Liver (tissue), 9 donors: ENCODE measurements around the gene DNAJC8. TPM values are rescaled to one million over a fixed set of nuclear protein-coding genes. Genes with fewer than 3 reads are reported as not detected.

Experiments
- DNase-seq: peaks from one replicate; pipeline ENCODE4 v3.0.0-alpha.2; 2017; ENCODE audit warnings: low spot score
- H3K27ac ChIP-seq, 2 donors: one replicate each; pipeline ENCODE4 v1.7.0; 2013; ENCODE audit warnings: inconsistent platforms in 2 of 2, low read length in 2 of 2, control low read depth in 1 of 2, low read depth in 1 of 2, mild to moderate bottlenecking in 1 of 2
- H3K27me3 ChIP-seq, 4 donors: one replicate each; pipeline versions ENCODE4 v1.6.1 to v1.7.0; 2013; ENCODE audit warnings: low read length in 3 of 4, inconsistent platforms in 1 of 4, mild to moderate bottlenecking in 1 of 4, moderate library complexity in 1 of 4; ENCODE audit not compliant: control insufficient read depth in 4 of 4, insufficient read depth in 4 of 4
- H3K36me3 ChIP-seq, 4 donors: one replicate each; pipeline versions ENCODE4 v1.6.1 to v1.7.0; 2013; ENCODE audit warnings: low read length in 3 of 4, mild to moderate bottlenecking in 3 of 4, low read depth in 1 of 4, moderate library complexity in 1 of 4; ENCODE audit not compliant: control insufficient read depth in 4 of 4, insufficient read depth in 3 of 4
- H3K4me1 ChIP-seq, 4 donors: one replicate each; pipeline versions ENCODE4 v1.6.1 to v1.7.0; 2013; ENCODE audit warnings: low read length in 3 of 4, mild to moderate bottlenecking in 3 of 4, moderate library complexity in 1 of 4; ENCODE audit not compliant: control insufficient read depth in 4 of 4, insufficient read depth in 4 of 4
- H3K4me3 ChIP-seq, 3 donors: one replicate each; pipeline versions ENCODE4 v1.6.1 to v1.7.0; 2013; ENCODE audit warnings: low read length in 3 of 3, control low read depth in 1 of 3, low read depth in 1 of 3, mild to moderate bottlenecking in 1 of 3
- H3K9ac ChIP-seq, 2 donors: one replicate each; pipeline ENCODE4 v1.7.0; 2013; ENCODE audit warnings: low read length in 2 of 2, mild to moderate bottlenecking in 2 of 2, moderate library complexity in 2 of 2, control low read depth in 1 of 2, low read depth in 1 of 2
- H3K9me3 ChIP-seq, 4 donors: one replicate each; pipeline versions ENCODE4 v1.6.1 to v1.7.0; 2013; ENCODE audit warnings: low read length in 3 of 4; ENCODE audit not compliant: control insufficient read depth in 4 of 4
- CTCF ChIP-seq: fragments of 150-350 bp; IDR thresholded peaks from 2 replicates; pipeline ENCODE4 v1.5.1; 2017; ENCODE audit warnings: improper control_type of control experiment, low read depth, low read length; ENCODE audit not compliant: missing input control
- EGR1 ChIP-seq, 2 donors: IDR thresholded peaks; 2 replicates each; pipeline ENCODE4 v1.6.1; 2016 to 2018; ENCODE audit warnings: antibody characterized with exemption in 2 of 2, low read depth in 2 of 2
- FOXA1 ChIP-seq: IDR thresholded peaks from 2 replicates; pipeline ENCODE4 v1.6.1; 2016; ENCODE audit warnings: antibody characterized with exemption
- FOXA2 ChIP-seq: IDR thresholded peaks from 2 replicates; pipeline ENCODE4 v1.6.1; 2016; ENCODE audit warnings: antibody characterized with exemption
- GABPA ChIP-seq, 2 donors: IDR thresholded peaks in 1 of 2; conservative IDR thresholded peaks in 1 of 2; 2 replicates each; pipeline ENCODE4 v1.6.1; 2016; ENCODE audit warnings: antibody characterized with exemption in 2 of 2, mild to moderate bottlenecking in 1 of 2, moderate library complexity in 1 of 2
- HNF4A ChIP-seq, 2 donors: conservative IDR thresholded peaks; 2 replicates each; pipeline ENCODE4 v1.6.1; 2016; ENCODE audit warnings: antibody characterized with exemption in 2 of 2, mild to moderate bottlenecking in 2 of 2
- HNF4G ChIP-seq: IDR thresholded peaks from 2 replicates; pipeline ENCODE4 v1.6.1; 2016; ENCODE audit warnings: antibody characterized with exemption
- JUND ChIP-seq, 2 donors: IDR thresholded peaks; 2 replicates each; pipeline ENCODE4 v1.6.1; 2016; ENCODE audit warnings: antibody characterized with exemption in 2 of 2
- MAX ChIP-seq: IDR thresholded peaks from 2 replicates; pipeline ENCODE4 v1.6.1; 2016; ENCODE audit warnings: antibody characterized with exemption
- NR2F2 ChIP-seq: IDR thresholded peaks from 2 replicates; pipeline ENCODE4 v1.6.1; 2016; ENCODE audit warnings: antibody characterized with exemption
- RAD21 ChIP-seq, 2 donors: IDR thresholded peaks; 2 replicates each; pipeline ENCODE4 v1.6.1; 2016; ENCODE audit warnings: antibody characterized with exemption in 2 of 2, mild to moderate bottlenecking in 2 of 2
- REST ChIP-seq: IDR thresholded peaks from 2 replicates; pipeline ENCODE4 v1.6.1; 2016; ENCODE audit warnings: antibody characterized with exemption, mild to moderate bottlenecking
- RXRA ChIP-seq, 2 donors: IDR thresholded peaks; 2 replicates each; pipeline ENCODE4 v1.6.1; 2017 to 2018; ENCODE audit warnings: antibody characterized with exemption in 2 of 2, mild to moderate bottlenecking in 1 of 2
- SP1 ChIP-seq: IDR thresholded peaks from 2 replicates; pipeline ENCODE4 v1.6.1; 2018; ENCODE audit warnings: antibody characterized with exemption, mild to moderate bottlenecking
- TAF1 ChIP-seq: conservative IDR thresholded peaks from 2 replicates; pipeline ENCODE4 v1.6.1; 2016; ENCODE audit warnings: antibody characterized with exemption, mild to moderate bottlenecking
- YY1 ChIP-seq: IDR thresholded peaks from 2 replicates; pipeline ENCODE4 v1.6.1; 2016; ENCODE audit warnings: antibody characterized with exemption, mild to moderate bottlenecking
- ZBTB33 ChIP-seq: IDR thresholded peaks from 2 replicates; pipeline ENCODE4 v1.6.1; 2016; ENCODE audit warnings: antibody characterized with exemption
- WGBS: extraction: QIAGEN DNeasy Blood & Tissue Kit; methylation state at CpG from one replicate; pipeline ENCODE4 v1.1.7; 2013; 5-methylcytosine and 5-hydroxymethylcytosine counted together
- polyA plus RNA-seq, 2 donors: library from polyadenylated mRNA; stranded (reverse) in 1 of 2; unstranded in 1 of 2; fragments of 200-250 nt in 1 of 2; fragments of >200 nt in 1 of 2; fragmentation: Nextera tagmentation in 1 of 2; extraction: Ambion mirVana in 1 of 2; gene quantifications; one replicate each; pipeline versions ENCODE4 v1.2.1 to v1.2.3, GENCODE V29; 2013 to 2015
- total RNA-seq, 2 donors: library from RNA; depleted of rRNA; stranded (reverse); fragments of >200 nt; gene quantifications; one replicate each; pipeline ENCODE4 v1.2.3, GENCODE V29; 2014
- donor health status: healthy.
- donor health status: healthy.
- donor health status: healthy.
- donor health status: healthy.
- donor health status: healthy.

Gene DNAJC8
- total and polyA plus RNA-seq, 4 donors, result 14.9 to 38.6 (median 25.2) TPM

- Histone ChIP-seq H3K36me3 (peaks cover 6 to 33% (median 22%) of the 10 kb centered on the region in 4 donors), H3K4me3 (no peak overlapping the region), H3K4me1 (peaks cover 19 to 46% (median 40%) of the 10 kb centered on the region in 4 donors), H3K9ac (no peak overlapping the region), H3K27me3 (no peaks in the 10 kb centered on the region), H3K9me3 (no peaks in the 10 kb centered on the region), H3K27ac (peak overlapping the region in 1 of 2 donors; percentile 79)
- DNase-seq, result no peak
- no peak for TF ChIP-seq GABPA (IDR thresholded peaks at IDR 0.05 in 1 of 2, conservative IDR thresholded peaks at IDR 0.05 in 1 of 2)
- TF ChIP-seq FOXA1, result no peak
- no peak for TF ChIP-seq HNF4A (conservative IDR thresholded peaks at IDR 0.05)
- TF ChIP-seq ZBTB33, result no peak
- 97% methylated on average over 7 of the region's 7 CpGs for WGBS
Observed at GRCh38 chr1:28279721-28280120, 46.9 kb upstream of the DNAJC8 start.

GRCh38 chr1:28278763-28279162, 45.9 kb upstream of the DNAJC8 start:
- Histone ChIP-seq H3K4me1 (peaks cover 17 to 40% (median 36%) of the 10 kb centered on the region in 4 donors), H3K4me3 (no peak overlapping the region), H3K9ac (no peak overlapping the region), H3K9me3 (no peaks in the 10 kb centered on the region), H3K36me3 (peaks cover 14 to 42% (median 32%) of the 10 kb centered on the region in 4 donors), H3K27me3 (no peaks in the 10 kb centered on the region), H3K27ac (no peak overlapping the region)
- TF ChIP-seq NR2F2 (no peak), EGR1 (IDR thresholded peaks at IDR 0.05; ENCODE audit: low read depth in 2 of 2) (no peak), YY1 (no peak), JUND (IDR thresholded peaks at IDR 0.05) (no peak), MAX (no peak), HNF4A (conservative IDR thresholded peaks at IDR 0.05) (no peak), HNF4G (no peak), CTCF (no peak), SP1 (no peak), ZBTB33 (no peak), RXRA (IDR thresholded peaks at IDR 0.05) (no peak), RAD21 (IDR thresholded peaks at IDR 0.05) (no peak), REST (no peak), FOXA2 (no peak), FOXA1 (no peak), TAF1 (no peak)
- DNase-seq, result no peak
- WGBS, result 98% methylated on average over 5 of the region's 5 CpGs
